Adrenal gland (tissue), 5 donors: ENCODE measurements around the gene AVL9.

Experiments used
- POLR2A ChIP-seq, 2 donors: fragments of 450-650 bp; IDR thresholded peaks; one replicate each; pipeline ENCODE4 v1.6.1; 2017; ENCODE audit warnings: antibody characterized with exemption in 2 of 2, mild to moderate bottlenecking in 2 of 2, moderate library complexity in 1 of 2
- TF ChIP-seq, protein P1 (sequence below), 6 experiments: fragments of 450-650 bp in 4 of 6; fragments of 200-600 bp in 2 of 6; sonication (generic) in 1 of 6; IDR thresholded peaks; 1 replicate in 5 of 6; 2 replicates in 1 of 6; pipeline versions ENCODE4 v1.5.1 to v1.8.0; 2016 to 2021; ENCODE audit warnings: antibody characterized with exemption in 6 of 6, mild to moderate bottlenecking in 2 of 6, moderate library complexity in 1 of 6
- donor health status: DM: no; HTN: no; CAD: no.

DNA sequence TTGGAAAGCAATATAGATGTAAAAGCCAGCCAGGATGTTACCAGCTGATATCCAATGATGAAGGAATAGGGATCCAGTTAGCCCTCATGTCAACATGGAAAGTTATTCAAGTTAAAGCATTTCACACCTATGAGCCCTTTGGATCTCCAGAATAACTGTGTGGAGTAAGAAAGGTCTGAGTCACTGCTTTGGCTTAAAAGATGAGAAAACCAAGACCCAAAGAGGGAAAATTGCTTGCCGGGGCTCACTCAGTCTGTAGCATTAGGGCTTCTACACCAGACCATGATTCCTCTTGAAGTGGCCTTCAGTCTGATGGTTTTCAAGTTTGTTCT, 17.7 kb upstream of the AVL9 start:
- TF ChIP-seq, protein P1, sequence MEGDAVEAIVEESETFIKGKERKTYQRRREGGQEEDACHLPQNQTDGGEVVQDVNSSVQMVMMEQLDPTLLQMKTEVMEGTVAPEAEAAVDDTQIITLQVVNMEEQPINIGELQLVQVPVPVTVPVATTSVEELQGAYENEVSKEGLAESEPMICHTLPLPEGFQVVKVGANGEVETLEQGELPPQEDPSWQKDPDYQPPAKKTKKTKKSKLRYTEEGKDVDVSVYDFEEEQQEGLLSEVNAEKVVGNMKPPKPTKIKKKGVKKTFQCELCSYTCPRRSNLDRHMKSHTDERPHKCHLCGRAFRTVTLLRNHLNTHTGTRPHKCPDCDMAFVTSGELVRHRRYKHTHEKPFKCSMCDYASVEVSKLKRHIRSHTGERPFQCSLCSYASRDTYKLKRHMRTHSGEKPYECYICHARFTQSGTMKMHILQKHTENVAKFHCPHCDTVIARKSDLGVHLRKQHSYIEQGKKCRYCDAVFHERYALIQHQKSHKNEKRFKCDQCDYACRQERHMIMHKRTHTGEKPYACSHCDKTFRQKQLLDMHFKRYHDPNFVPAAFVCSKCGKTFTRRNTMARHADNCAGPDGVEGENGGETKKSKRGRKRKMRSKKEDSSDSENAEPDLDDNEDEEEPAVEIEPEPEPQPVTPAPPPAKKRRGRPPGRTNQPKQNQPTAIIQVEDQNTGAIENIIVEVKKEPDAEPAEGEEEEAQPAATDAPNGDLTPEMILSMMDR (IDR thresholded peaks at IDR 0.05): no peak
- TF ChIP-seq POLR2A (IDR thresholded peaks at IDR 0.05): no peak
